ENCODE results near the gene FAM98B. TPM values are rescaled to one million over a fixed set of nuclear protein-coding genes. Genes with fewer than 3 reads are reported as not detected.

The FAM98B gene
- total RNA-seq, 3 donors from 2014 or later (not counting 1 experiment from before 2014, with no cell fraction given): 27.5 to 34.0 (median 29.0) TPM

- Histone ChIP-seq H3K4me3 (ENCODE audit: low read length) (no peak overlapping the region), H3K4me1 (ENCODE audit: control insufficient read depth, insufficient read depth, low read length) (peaks cover 49% of the 10 kb centered on the region), H3K27ac (ENCODE audit: low read length) (no peak overlapping the region), H3K9me3 (ENCODE audit: control insufficient read depth, insufficient read depth, low read length) (no peaks in the 10 kb centered on the region), H3K36me3 (ENCODE audit: control insufficient read depth, insufficient read depth, low read length) (peaks cover 11% of the 10 kb centered on the region), H3K27me3 (ENCODE audit: control insufficient read depth, insufficient read depth, low read length) (no peaks in the 10 kb centered on the region)
- 54% methylated on average over 3 of the region's 3 CpGs for WGBS (ENCODE audit: insufficient coverage)
- H3K36me3 Mint-ChIP-seq: no peaks in the 10 kb centered on the region
- DNase-seq: no peak
- TF ChIP-seq CTCF (IDR thresholded peaks at IDR 0.05): no peak
- no peak overlapping the region for H3K4me3 Mint-ChIP-seq
- H3K9me3 Mint-ChIP-seq: no peaks in the 10 kb centered on the region
- peaks cover 95 to 97% of the 10 kb centered on the region in 2 donors for H3K4me1 Mint-ChIP-seq
- intact Hi-C loops (cut with micrococcal nuclease): loop anchor here (5.0 kb wide), 2 partner anchors 37 to 38 kb away; no protein-coding TSS in a partner anchor
- H3K27ac Mint-ChIP-seq: peak overlapping the region; percentile 17 to 82
- no peaks in the 10 kb centered on the region for H3K27me3 Mint-ChIP-seq (ENCODE audit: low read depth in 2 of 2)
- no peak for ATAC-seq
Measured at GRCh38 chr15:38534691-38535090, 80.8 kb downstream of the FAM98B start.

- TF ChIP-seq CTCF (IDR thresholded peaks at IDR 0.05): no peak
- peak overlapping the region; percentile 17 to 82 for H3K27ac Mint-ChIP-seq
- 88% methylated on average over 8 of the region's 8 CpGs for WGBS (ENCODE audit: insufficient coverage)
- intact Hi-C loops (cut with micrococcal nuclease): no loop called here
- H3K9me3 Mint-ChIP-seq: no peaks in the 10 kb centered on the region
- Histone ChIP-seq H3K27ac (ENCODE audit: low read length) (no peak overlapping the region), H3K36me3 (ENCODE audit: control insufficient read depth, insufficient read depth, low read length) (peaks cover 9% of the 10 kb centered on the region), H3K27me3 (ENCODE audit: control insufficient read depth, insufficient read depth, low read length) (no peaks in the 10 kb centered on the region), H3K4me3 (ENCODE audit: low read length) (no peak overlapping the region), H3K4me1 (ENCODE audit: control insufficient read depth, insufficient read depth, low read length) (peaks cover 54% of the 10 kb centered on the region), H3K9me3 (ENCODE audit: control insufficient read depth, insufficient read depth, low read length) (no peaks in the 10 kb centered on the region)
- H3K4me1 Mint-ChIP-seq: peaks cover 93 to 96% of the 10 kb centered on the region in 2 donors
- H3K27me3 Mint-ChIP-seq (ENCODE audit: low read depth in 2 of 2): no peaks in the 10 kb centered on the region
- H3K4me3 Mint-ChIP-seq: peak overlapping the region; percentile 60
- ATAC-seq: no peak
- H3K36me3 Mint-ChIP-seq: no peaks in the 10 kb centered on the region
- DNase-seq: no peak
Measured at GRCh38 chr15:38535491-38536200, 81.7 kb downstream of the FAM98B start.

- peak overlapping the region; percentile 17 to 82 for H3K27ac Mint-ChIP-seq
- H3K4me3 Mint-ChIP-seq: peak overlapping the region; percentile 60
- no peak for DNase-seq
- Histone ChIP-seq H3K36me3 (ENCODE audit: control insufficient read depth, insufficient read depth, low read length) (peaks cover 9% of the 10 kb centered on the region), H3K4me1 (ENCODE audit: control insufficient read depth, insufficient read depth, low read length) (peaks cover 59% of the 10 kb centered on the region), H3K27ac (ENCODE audit: low read length) (no peak overlapping the region), H3K4me3 (ENCODE audit: low read length) (no peak overlapping the region), H3K27me3 (ENCODE audit: control insufficient read depth, insufficient read depth, low read length) (no peaks in the 10 kb centered on the region), H3K9me3 (ENCODE audit: control insufficient read depth, insufficient read depth, low read length) (no peaks in the 10 kb centered on the region)
- no peaks in the 10 kb centered on the region for H3K36me3 Mint-ChIP-seq
- H3K9me3 Mint-ChIP-seq: no peaks in the 10 kb centered on the region
- H3K4me1 Mint-ChIP-seq: peaks cover 94 to 96% of the 10 kb centered on the region in 2 donors
- intact Hi-C loops (cut with micrococcal nuclease): no loop called here
- ATAC-seq: no peak
- no peak for TF ChIP-seq CTCF (IDR thresholded peaks at IDR 0.05)
- WGBS (ENCODE audit: insufficient coverage): 90% methylated on average over 3 of the region's 3 CpGs
- no peaks in the 10 kb centered on the region for H3K27me3 Mint-ChIP-seq (ENCODE audit: low read depth in 2 of 2)
Measured at GRCh38 chr15:38536201-38536676, 82.3 kb downstream of the FAM98B start.

Other genes starting within 250 kb of the FAM98B start
- 1 to 10 TPM; 1.1 to 2.0 (median 1.5) TPM for gene SPRED1, start 201.3 kb upstream of the FAM98B start, total RNA-seq
- gene RASGRP1, start 110.7 kb downstream of the FAM98B start, total RNA-seq: 100 to 1,000 TPM in 1 of 3 donors, 10 to 100 TPM in 2; 65.9 to 122 (median 96.5) TPM

All from natural killer cell (primary cell).